HUES6 (cell line): ENCODE data around the gene SHROOM4.

Source experiments
- H3K27ac ChIP-seq: 2 replicates; pipeline ENCODE4 v1.7.0; 2013; ENCODE audit warnings: low read depth, mild to moderate bottlenecking, low read length, inconsistent platforms
- H3K27me3 ChIP-seq: 2 replicates; pipeline ENCODE4 v1.6.1; 2013; ENCODE audit warnings: low read length; ENCODE audit not compliant: control insufficient read depth, insufficient read depth
- H3K36me3 ChIP-seq: 2 replicates; pipeline ENCODE4 v1.6.1; 2013; ENCODE audit warnings: low read length; ENCODE audit not compliant: control insufficient read depth, insufficient read depth
- H3K4me1 ChIP-seq: 2 replicates; pipeline ENCODE4 v1.6.1; 2013; ENCODE audit warnings: low read length; ENCODE audit not compliant: control insufficient read depth, insufficient read depth
- H3K4me3 ChIP-seq: 2 replicates; pipeline ENCODE4 v1.5.1; 2013; ENCODE audit warnings: low read depth, low read length
- H3K9ac ChIP-seq: one replicate; pipeline ENCODE4 v1.6.1; 2013; ENCODE audit warnings: mild to moderate bottlenecking, low read length
- H3K9me3 ChIP-seq: 2 replicates; pipeline ENCODE4 v1.6.1; 2013; ENCODE audit warnings: low read depth, low read length; ENCODE audit not compliant: control insufficient read depth, insufficient read depth

The SHROOM4 gene

DNA sequence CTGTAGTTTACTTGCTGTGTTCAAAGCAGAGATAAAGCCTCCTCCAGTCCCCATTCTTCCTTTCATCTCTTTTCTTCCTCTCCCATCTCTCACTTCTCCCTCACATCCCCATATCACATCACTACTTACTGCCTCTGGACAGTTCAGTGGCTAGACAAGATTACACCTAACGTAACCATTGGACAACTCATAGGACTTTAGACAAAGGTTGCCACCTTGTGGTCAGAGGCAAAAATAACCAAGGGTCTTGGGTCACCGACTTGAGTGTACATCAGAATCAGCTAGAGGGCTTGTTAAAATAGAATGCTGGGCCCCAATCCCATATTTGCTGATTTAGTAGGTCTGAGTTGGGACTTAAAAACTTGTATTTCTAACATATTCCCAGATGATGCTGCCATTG lies 234.0 kb downstream of the SHROOM4 start:
- H3K9me3 ChIP-seq, result peaks cover 8% of the 10 kb centered on the region
- peaks cover 10% of the 10 kb centered on the region; the same call in 1 of the 2 replicates for H3K4me1 ChIP-seq
- no peak overlapping the region for H3K27ac ChIP-seq
- no peaks in the 10 kb centered on the region for H3K36me3 ChIP-seq
- H3K27me3 ChIP-seq, result peaks cover 75% of the 10 kb centered on the region
- H3K9ac ChIP-seq, result no peak overlapping the region
- H3K4me3 ChIP-seq, result no peak overlapping the region

DNA sequence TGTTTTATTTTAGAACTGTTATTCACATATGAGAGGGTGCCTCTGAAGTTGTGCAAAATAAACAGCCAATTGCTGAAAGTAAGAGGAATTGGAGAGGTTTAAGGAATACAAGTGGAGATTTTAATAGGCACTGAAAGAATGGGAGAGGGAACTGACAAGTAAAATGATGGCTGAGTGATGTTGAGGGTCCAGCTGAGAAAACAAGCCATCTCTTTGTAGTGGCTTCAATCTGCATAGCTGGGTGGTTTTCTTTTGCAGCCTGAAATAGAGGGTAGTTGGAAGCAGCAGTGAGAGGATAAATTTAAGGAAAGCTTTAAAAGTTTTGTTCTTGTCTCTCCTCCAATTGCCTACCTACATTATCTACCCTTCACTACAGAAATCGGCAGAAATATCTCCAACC lies 236.7 kb downstream of the SHROOM4 start:
- Histone ChIP-seq H3K9ac (no peak overlapping the region), H3K27ac (no peak overlapping the region), H3K9me3 (no peaks in the 10 kb centered on the region), H3K4me3 (no peak overlapping the region), H3K4me1 (peaks cover 8% of the 10 kb centered on the region; the same call in 1 of the 2 replicates), H3K36me3 (no peaks in the 10 kb centered on the region), H3K27me3 (peaks cover 50% of the 10 kb centered on the region)

DNA sequence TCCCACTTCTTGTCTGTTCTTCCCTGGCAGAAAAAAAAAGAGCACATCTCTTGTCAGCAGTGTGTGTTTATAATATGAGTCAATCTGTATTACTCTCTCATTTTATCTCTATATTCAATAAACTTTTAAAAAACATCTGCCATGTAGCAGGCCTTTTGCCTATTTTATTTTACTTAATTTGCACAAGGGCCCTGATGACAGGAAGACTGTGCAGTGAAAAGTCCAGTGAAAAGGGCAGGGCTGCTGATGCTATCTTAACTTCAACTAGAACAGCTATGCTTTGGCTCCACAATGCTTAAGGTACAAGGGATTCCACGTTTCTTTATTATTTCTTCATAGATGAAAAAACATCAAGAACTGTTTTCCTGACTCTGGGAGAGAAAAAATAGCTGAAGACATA lies 246.4 kb downstream of the SHROOM4 start:
- H3K9ac ChIP-seq, result no peak overlapping the region
- no peak overlapping the region for H3K27ac ChIP-seq
- H3K9me3 ChIP-seq, result peaks cover 2% of the 10 kb centered on the region; the same call in 1 of the 2 replicates
- peaks cover 15% of the 10 kb centered on the region for H3K4me1 ChIP-seq
- H3K4me3 ChIP-seq, result no peak overlapping the region
- H3K36me3 ChIP-seq, result no peaks in the 10 kb centered on the region
- peaks cover 5% of the 10 kb centered on the region; the same call in 1 of the 2 replicates for H3K27me3 ChIP-seq

DNA sequence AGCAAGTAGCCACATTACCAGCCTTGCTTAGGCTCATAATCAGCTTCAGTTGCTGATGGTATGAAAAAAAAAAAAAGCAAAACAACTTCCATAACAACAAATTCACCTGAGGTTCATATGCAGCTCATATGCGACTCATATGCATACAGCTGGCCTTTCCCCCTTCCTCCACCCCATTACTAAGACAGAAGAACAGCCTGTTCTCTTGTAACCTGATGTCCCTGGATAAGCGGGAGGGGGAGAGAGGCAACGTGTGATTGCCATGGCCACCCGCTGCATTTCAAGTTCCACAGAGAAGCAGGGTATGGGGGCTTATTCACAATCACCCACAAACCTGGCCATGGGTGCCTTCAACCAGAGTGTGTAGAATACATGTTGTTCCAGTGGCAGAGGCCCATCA lies 248.3 kb downstream of the SHROOM4 start:
- H3K36me3 ChIP-seq, result no peaks in the 10 kb centered on the region
- peaks cover 5% of the 10 kb centered on the region; the same call in 1 of the 2 replicates for H3K27me3 ChIP-seq

More for the DNA sequence above, 248.3 kb downstream of the SHROOM4 start:
- Histone ChIP-seq H3K9ac (no peak overlapping the region), H3K27ac (no peak overlapping the region), H3K9me3 (no peaks in the 10 kb centered on the region), H3K4me1 (peaks cover 15% of the 10 kb centered on the region), H3K4me3 (no peak overlapping the region)
